IPS-NIHi11 (cell line): ENCODE measurements around the gene UBL4B.
A peak's percentile ranks its signal among the peaks of the same experiment; 100 is the strongest.

Experiments
- DNase-seq: peaks from one replicate; pipeline ENCODE4 v3.0.0; 2012; ENCODE audit warnings: mixed read lengths, low spot score

Gene UBL4B

DNA sequence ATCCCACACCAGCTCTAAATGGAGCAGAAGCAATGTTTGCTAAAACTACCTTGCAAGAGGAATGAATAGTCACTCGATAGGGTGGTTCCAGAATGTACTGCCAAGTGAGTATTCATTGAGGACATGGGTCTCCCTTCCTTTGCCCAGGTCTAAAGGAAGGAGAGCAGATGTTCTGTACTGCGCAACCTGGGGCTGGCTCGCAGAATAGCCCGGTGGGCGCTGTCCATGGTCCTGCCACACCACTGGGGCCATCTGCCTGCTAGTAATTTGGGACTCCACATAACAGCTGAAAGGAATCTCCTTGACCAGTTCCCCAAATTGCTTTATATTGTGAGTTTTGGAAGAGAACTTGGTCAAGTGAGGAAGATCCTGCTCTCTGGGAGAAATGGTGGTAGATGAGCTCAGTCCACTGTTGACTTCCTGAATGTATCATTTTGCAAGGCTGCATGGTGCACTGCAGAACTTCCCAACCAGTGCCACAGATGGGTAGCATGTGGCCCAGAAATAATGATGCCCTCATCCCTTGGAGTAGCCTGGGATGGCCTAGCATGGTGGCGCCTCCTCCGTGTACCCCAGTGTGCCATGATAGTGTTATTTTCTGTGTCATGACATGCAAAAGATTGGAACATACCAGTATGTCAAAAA, 43.8 kb downstream of the UBL4B start:
- DNase-seq = peak; percentile 92

DNA sequence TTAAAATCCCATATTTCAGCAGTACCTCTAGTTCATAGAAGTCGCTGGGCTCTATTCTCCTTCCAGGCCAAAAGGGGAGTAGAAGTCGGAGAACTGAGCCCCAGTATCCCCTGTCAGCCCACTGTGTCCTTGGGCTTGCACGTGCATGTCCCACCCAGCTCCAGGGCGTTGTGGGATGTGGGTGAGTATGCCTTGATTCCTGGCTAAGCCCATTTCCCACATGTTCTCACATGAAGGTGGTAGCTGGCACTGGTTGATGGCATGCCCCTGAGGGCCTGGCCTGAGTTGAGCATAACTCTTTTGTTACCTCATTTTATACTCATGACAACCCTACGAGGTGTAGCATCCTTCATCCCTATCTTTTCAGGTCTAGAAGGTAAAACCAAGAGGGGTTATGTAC, 46.0 kb downstream of the UBL4B start:
- DNase-seq = no peak

DNA sequence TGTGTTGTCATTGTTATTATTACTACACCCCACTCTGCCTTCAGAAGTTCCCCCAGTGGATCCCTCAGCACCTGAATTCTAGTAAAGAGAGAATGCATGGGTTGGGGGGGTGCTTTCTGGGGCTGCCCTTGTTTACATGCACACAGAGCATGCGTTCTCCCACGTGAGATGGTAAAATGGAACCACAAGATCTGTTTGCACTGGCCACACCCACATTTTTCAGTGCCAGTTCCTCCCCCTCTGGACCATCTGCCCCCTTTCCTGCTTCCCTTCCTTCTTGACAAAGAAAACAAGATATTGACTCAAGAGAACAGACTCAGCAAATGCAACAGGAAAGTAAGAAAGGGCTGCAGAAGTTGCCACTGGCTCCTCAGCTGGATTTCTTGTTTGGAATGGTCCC, 46.9 kb downstream of the UBL4B start:
- DNase-seq = no peak

DNA sequence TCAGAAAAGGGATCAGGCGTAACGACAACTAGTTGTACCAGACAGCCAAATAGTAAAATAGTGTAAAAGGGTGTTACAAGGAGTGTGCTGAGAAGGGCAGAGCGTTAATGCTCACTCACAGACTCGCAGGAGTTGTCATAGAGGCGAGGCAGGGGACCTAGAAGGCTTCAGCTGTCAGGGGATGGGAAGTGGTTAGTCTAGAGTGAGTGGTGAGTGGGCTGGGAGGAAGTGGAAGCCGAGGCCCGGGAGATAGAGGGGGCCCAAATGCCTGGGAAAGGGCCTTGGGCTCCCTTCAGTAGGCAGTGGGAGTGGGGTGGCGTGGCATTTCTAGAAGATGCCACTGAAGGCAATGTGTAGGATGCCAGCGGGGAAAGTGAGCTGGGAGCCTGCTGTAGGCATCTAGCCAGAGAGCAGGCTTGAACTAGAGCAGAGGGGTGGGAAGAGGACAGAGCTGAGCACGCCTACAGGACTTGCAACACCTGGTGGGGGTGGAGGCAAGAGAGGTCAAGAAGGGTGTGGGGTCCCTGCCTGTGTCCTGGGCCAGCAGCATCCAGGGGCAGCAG, 48.4 kb downstream of the UBL4B start:
- DNase-seq = no peak

DNA sequence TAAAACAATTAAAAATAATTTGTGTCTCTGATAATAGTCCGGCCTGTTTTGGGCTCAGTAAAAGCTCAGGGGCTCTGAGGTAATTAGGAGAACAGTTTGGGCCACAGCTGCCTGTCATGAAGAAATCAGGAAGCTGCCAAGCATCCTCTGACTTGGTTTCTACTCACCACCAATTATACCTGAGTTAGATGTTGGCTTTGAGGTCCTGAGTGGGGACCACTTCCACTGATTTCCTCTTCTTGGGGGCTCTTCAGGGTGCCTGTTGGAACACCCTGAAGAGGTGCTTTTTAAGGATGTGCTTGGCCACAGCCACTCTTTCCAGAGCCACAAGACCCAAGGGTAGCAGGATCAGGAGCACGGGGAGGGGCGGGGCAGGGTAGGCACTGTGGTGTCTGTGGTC, 48.9 kb downstream of the UBL4B start:
- DNase-seq = no peak

DNA sequence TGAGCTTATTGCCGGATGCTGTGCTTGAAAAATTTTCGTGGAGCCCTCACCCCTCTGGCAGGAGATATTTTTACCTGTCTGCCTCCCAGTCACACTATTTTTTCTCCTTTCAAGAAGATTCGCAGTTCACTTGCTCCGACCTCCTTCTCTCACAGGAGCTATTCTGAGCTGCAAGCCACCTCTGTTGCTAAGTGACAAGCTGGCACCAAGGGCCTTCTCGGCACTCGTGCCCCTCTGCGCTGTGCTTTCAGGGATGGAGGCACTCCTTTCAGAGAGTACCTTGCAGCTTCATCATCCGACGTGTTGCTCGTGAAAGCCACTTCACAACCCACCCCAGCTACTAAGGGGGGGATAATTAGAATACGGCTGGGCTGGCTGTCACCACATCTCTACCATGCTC, 49.6 kb downstream of the UBL4B start:
- no peak for DNase-seq
